NCI-H146 treated with DMSO at 0.1 percent for 48 hours (cell line): Measurements from ENCODE around the gene IL18R1.

Experiments
- DNase-seq: peaks from one replicate; lab custom pipeline; 2025; ENCODE audit not compliant: unreplicated experiment; lab: John Stamatoyannopoulos, UW

IL18R1 gene

DNA sequence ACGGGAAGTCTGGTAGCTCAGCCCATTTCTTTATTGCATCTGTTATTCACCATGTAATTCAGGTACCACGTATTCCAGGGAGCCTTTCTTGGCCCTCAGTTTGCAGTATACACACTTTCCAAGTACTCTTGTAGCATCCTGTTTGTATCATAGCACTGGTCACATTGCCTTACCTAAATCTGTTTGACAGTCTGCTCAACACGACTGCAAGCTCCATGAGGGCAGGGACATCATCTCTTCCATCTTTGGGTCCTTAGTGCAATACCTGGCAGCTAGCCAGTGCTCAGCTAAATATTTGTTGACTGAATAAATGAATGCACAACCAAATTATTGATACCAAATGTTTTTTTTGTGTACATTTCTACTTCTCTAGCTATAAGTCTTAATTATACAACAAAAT lies 11.2 kb upstream of the IL18R1 start:
- DNase-seq = no peak

- no peak for DNase-seq
Measured at GRCh38 chr2:102345329-102345920, 10.2 kb upstream of the IL18R1 start.

DNA sequence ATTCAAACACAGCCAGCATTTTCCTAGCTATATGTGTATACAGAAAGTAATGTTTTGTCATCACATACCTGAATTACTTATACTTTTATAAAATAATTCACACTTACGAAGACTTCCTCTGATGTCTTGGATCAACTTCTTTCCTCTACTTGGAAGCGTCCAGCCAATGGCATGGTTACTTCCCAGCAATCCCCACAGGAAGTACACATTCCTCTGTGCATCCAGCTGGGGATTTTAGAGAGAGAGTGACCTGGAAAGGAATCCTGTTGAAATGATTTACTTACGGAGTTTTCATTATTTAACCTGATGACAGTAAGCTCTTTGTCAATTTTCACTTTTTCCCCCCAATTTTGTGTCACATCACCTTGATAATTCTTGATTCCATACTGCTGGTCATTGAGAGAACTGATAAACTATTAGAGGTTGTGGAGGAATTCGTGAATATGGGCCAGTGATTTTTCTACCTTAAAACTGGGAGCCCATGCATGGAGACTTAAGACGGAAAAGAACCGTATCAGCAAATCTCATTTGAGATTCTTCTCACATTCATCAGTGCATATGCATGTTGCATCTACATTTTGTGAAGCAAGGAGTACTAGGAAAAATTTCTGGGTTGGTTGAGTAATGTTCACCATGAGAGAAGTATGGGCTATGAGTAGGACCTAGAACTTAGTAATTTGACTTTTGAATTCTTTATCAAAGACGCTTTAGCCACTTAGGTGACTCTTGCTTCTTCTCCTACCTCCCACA lies 9.0 kb upstream of the IL18R1 start:
- no peak for DNase-seq

- no peak for DNase-seq
Measured at GRCh38 chr2:102350137-102350793, 5.3 kb upstream of the IL18R1 start.

GRCh38 chr2:102356381-102356712 lies 751 bp downstream of the IL18R1 start:
- no peak for DNase-seq

GRCh38 chr2:102356741-102357140 lies 1.1 kb downstream of the IL18R1 start:
- no peak for DNase-seq

GRCh38 chr2:102357937-102358336 lies 2.3 kb downstream of the IL18R1 start:
- DNase-seq = no peak

DNA sequence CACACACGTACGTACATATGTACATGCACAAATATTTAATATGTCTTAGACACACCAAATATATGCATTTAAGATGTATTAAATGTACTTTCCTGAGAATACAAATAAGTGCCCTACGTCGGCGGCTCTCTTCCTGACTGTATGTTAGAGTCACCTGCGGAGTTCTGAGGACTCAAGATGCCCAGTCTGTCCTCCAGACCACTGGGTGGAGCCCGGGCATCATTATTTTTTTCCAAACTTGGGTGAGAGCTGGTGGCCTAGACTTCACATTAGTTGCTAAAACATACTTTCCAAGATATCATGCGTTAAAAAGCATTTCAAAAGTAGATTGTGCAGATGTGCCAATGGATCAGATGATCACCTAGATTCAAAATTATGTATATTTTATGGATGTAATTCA lies 2.9 kb downstream of the IL18R1 start:
- no peak for DNase-seq

DNA sequence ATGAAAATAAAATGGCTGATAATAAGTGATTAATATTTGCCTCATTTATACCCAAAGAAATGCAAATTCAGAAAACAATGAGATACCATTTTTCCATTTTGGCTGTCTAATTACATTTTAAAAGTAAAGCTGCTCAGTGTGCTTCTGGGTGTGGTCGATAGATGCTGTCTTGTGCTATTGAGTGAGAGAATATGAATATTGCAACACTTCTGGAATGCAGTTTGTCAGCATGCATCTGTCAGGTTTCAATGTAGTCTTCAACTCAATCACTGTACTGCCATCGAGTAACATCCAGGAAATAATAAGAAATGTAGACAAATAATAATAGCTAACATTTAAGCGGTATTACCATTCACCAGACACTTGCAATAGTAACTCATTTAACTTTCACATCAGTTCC lies 3.9 kb downstream of the IL18R1 start:
- no peak for DNase-seq

- DNase-seq = no peak
Measured at GRCh38 chr2:102361632-102362241, 6.1 kb downstream of the IL18R1 start.

DNA sequence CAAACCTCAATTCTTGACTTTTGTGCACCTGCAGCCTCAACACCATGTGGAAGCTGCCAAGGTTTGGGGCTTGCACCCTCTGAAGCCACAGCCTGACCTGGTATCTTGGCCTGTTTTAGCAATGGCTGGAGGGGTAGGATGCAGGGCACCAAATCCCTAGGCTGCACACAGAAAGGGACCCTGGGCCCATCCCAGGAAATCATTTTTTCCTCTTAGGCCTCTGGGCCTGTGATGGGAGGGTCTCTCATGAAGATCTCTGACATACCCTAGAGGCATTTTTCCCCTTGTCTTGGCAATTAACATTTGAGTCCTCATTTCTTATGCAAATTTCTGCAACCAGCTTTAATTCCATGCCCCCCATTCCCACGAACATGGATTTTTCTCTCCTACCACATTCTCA lies 10.2 kb downstream of the IL18R1 start:
- no peak for DNase-seq

GRCh38 chr2:102366406-102367112 lies 11.0 kb downstream of the IL18R1 start:
- DNase-seq = no peak

DNA sequence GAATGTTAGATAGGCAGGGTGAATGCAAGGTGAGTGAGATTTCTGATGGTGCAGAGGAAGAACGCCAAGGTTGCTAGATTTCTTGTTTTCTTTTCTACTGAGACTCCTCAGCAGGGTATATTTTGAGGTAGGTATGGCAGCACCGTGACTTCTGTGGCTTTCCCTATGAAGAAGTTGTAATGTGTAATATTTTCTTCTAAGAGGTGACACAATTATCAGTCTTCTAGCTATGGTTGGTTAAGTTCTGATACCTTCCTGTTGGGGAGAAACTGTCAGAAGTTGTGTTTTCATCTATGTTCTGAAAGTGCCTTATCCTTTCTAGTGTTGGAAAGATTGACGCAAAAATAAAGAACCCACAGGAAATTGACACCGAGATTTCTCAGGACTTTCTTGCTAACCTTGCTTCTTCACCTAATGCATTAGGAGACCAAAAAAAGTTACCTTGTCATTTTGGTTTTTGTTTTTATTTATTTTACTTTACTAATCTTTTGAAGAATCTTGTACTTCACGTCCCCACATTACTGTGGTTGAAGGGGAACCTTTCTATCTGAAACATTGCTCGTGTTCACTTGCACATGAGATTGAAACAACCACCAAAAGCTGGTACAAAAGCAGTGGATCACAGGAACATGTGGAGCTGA lies 11.9 kb downstream of the IL18R1 start:
- DNase-seq = no peak

DNA sequence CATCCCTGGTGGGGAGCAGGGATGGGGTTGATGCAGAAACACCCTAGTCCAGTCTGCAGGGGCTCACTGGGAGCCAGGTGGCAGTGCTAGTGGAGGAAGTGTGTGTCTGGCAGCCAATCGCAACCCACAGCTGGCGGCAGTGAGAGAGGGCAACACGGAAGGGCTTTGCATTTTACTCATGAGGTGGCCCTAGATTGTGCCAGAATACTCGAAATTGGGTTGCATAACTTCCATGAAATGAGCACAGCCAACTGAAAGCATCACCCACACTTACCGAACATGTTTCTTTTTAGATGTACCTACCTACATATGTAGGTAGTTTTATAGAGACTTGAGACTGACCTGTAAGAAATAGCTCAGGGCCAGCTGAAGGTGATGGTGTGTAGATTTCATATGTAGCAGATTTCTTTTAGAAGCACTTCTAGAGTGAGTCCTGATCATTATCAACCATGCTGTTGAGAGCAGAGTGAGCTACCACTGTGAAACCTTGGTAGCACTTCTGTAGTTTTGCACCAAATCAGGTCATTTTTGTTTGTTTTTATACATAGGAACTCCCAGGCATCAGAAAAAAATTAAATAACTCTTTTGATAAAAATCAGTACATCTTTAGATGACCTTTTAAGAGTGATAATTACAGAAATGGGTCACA lies 13.0 kb downstream of the IL18R1 start:
- no peak for DNase-seq

GRCh38 chr2:102369866-102370265 lies 14.3 kb downstream of the IL18R1 start:
- DNase-seq = no peak

DNA sequence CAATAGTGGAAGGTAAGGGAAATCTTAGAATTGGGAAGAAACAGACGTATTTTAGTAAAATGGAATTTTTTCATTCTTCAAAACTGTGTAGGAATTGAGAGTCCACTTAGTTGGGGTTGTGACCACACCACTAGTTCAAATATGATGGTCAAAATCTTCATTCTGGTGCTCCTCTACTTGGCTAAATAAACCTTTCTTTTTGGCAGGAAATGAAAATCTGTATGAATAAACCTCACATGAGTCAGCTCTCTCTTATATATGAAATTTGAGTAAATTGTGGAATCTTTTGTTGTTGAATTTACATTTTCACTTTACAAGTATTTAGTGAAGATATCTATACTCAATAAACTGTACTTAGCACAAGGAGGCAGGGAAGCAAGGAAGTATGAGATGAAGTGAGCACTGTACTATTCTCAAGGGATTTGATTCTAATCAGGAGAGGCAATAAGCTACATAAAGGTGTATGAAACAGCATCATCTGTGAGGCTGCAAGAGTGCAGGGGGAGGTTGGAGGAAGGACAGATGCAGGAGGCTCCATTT lies 20.5 kb downstream of the IL18R1 start:
- no peak for DNase-seq

- no peak for DNase-seq
Measured at GRCh38 chr2:102383722-102384121, 28.1 kb downstream of the IL18R1 start.

DNA sequence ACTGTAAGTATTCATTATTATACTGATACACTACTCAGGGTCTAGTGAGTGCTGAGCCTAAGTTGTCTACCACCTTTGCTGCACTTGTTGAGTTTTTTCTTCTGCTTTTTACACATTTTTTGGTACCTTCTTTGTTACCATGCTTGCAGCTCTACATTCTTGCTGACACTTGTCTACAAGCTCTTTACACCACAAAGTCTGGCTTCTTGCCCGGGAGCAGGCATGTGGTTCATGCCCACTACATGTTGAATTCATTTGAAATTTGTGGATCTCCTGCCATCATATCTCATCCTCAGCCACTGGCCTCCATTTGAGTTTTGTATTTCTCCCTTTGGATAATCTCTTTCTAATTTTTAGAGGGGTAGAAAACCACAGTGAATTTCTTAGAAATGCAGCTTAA lies 29.9 kb downstream of the IL18R1 start:
- DNase-seq = no peak

- DNase-seq = no peak
Measured at GRCh38 chr2:102386004-102386403, 30.4 kb downstream of the IL18R1 start.

DNA sequence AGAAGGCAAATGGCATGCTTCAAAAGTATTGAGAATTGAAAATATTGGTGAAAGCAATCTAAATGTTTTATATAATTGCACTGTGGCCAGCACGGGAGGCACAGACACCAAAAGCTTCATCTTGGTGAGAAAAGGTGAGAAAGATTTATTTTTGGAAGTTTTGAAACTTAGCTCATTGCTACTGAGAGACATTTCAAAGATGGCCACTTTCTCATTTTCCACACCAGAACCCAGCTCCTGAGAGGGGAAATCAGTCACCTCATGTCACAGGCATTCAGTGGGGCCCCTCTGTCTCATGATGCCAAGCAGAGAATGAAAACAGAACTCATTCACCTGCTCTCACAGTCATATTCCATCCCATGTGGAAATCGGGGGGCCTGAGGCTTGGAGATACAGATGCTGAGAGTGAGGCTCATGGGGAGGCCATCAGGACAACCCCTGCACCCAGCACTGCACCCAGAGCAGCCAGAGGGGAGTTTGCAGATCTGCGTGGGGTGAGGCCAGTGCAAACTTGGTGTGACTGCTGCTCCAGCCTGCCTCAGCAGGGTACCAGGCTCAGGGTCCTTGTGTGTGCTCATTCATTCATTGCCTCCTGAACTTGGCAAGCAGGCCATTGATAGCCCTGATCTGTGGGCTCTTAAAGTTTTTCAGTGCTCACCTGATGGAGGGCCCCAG lies 31.4 kb downstream of the IL18R1 start:
- DNase-seq = no peak
